Measurements from ENCODE around the gene ASCL5. TPM values are rescaled to one million over a fixed set of nuclear protein-coding genes. Genes with fewer than 3 reads are reported as not detected.

Gene ASCL5
- total RNA-seq, 1 donor from 2014 or later: not detected

GRCh38 chr1:201069636-201070035, 57.3 kb downstream of the ASCL5 start:
- intact Hi-C loops (cut with DNase I): no loop called here

GRCh38 chr1:201068976-201069375, 58.0 kb downstream of the ASCL5 start:
- H3K27ac ChIP-seq: no peak overlapping the region
- no peaks in the 10 kb centered on the region for H3K27me3 ChIP-seq
- TF ChIP-seq CTCF (IDR thresholded peaks at IDR 0.05) (no peak), POLR2A (IDR thresholded peaks at IDR 0.05) (no peak), POLR2AphosphoS5 (IDR thresholded peaks at IDR 0.05; ENCODE audit: insufficient read depth in 1 of 2, low read depth in 1 of 2) (no peak)
- no peak for DNase-seq (ENCODE audit: extremely low spot score in 2 of 2)
- H3K9me3 ChIP-seq: no peaks in the 10 kb centered on the region
- no peaks in the 10 kb centered on the region for H3K36me3 ChIP-seq
- intact Hi-C loops (cut with DNase I): no loop called here
- H3K4me3 ChIP-seq: no peak overlapping the region
- no peaks in the 10 kb centered on the region for H3K4me1 ChIP-seq

More at GRCh38 chr1:201069636-201070035, 57.3 kb downstream of the ASCL5 start:
- TF ChIP-seq POLR2AphosphoS5 (IDR thresholded peaks at IDR 0.05; ENCODE audit: insufficient read depth in 1 of 2, low read depth in 1 of 2): no peak
- no peak for TF ChIP-seq POLR2A (IDR thresholded peaks at IDR 0.05)
- no peak for TF ChIP-seq CTCF (IDR thresholded peaks at IDR 0.05)
- no peak overlapping the region for H3K27ac ChIP-seq
- no peak overlapping the region for H3K4me3 ChIP-seq
- no peaks in the 10 kb centered on the region for H3K9me3 ChIP-seq
- H3K27me3 ChIP-seq: no peaks in the 10 kb centered on the region
- H3K4me1 ChIP-seq: no peaks in the 10 kb centered on the region
- DNase-seq (ENCODE audit: extremely low spot score in 2 of 2): no peak
- H3K36me3 ChIP-seq: no peaks in the 10 kb centered on the region

- intact Hi-C loops (cut with DNase I): no loop called here
- TF ChIP-seq POLR2A (IDR thresholded peaks at IDR 0.05) (no peak), CTCF (IDR thresholded peaks at IDR 0.05) (no peak), POLR2AphosphoS5 (IDR thresholded peaks at IDR 0.05; ENCODE audit: insufficient read depth in 1 of 2, low read depth in 1 of 2) (no peak)
- no peaks in the 10 kb centered on the region for H3K4me1 ChIP-seq
These were observed 60.0 kb downstream of the ASCL5 start for GRCh38 chr1:201066986-201067385.

GRCh38 chr1:201065686-201066085, 61.3 kb downstream of the ASCL5 start:
- intact Hi-C loops (cut with DNase I): no loop called here
- H3K27me3 ChIP-seq: no peaks in the 10 kb centered on the region
- H3K27ac ChIP-seq: no peak overlapping the region
- no peaks in the 10 kb centered on the region for H3K4me1 ChIP-seq
- no peaks in the 10 kb centered on the region for H3K36me3 ChIP-seq
- H3K4me3 ChIP-seq: no peak overlapping the region
- TF ChIP-seq CTCF (IDR thresholded peaks at IDR 0.05) (no peak), POLR2AphosphoS5 (IDR thresholded peaks at IDR 0.05; ENCODE audit: insufficient read depth in 1 of 2, low read depth in 1 of 2) (no peak), POLR2A (IDR thresholded peaks at IDR 0.05) (no peak)
- no peak for DNase-seq (ENCODE audit: extremely low spot score in 2 of 2)
- H3K9me3 ChIP-seq: no peaks in the 10 kb centered on the region

More at GRCh38 chr1:201066986-201067385, 60.0 kb downstream of the ASCL5 start:
- no peaks in the 10 kb centered on the region for H3K27me3 ChIP-seq
- no peaks in the 10 kb centered on the region for H3K36me3 ChIP-seq
- H3K9me3 ChIP-seq: no peaks in the 10 kb centered on the region
- no peak for DNase-seq (ENCODE audit: extremely low spot score in 2 of 2)
- H3K27ac ChIP-seq: no peak overlapping the region
- no peak overlapping the region for H3K4me3 ChIP-seq

GRCh38 chr1:201064806-201065205, 62.2 kb downstream of the ASCL5 start:
- Histone ChIP-seq H3K9me3 (no peaks in the 10 kb centered on the region), H3K36me3 (no peaks in the 10 kb centered on the region), H3K27ac (no peak overlapping the region), H3K4me1 (no peaks in the 10 kb centered on the region), H3K27me3 (no peaks in the 10 kb centered on the region), H3K4me3 (no peak overlapping the region)
- TF ChIP-seq POLR2A (IDR thresholded peaks at IDR 0.05) (no peak), CTCF (IDR thresholded peaks at IDR 0.05) (no peak), POLR2AphosphoS5 (IDR thresholded peaks at IDR 0.05; ENCODE audit: insufficient read depth in 1 of 2, low read depth in 1 of 2) (no peak)
- intact Hi-C loops (cut with DNase I): no loop called here
- no peak for DNase-seq (ENCODE audit: extremely low spot score in 2 of 2)

Other genes with a start within 250 kb of the ASCL5 start
- 42.2 TPM for gene INAVA, start 232.3 kb downstream of the ASCL5 start, total RNA-seq
- gene KIF21B, start 103.5 kb downstream of the ASCL5 start, total RNA-seq: 4.7 TPM
- gene CACNA1S, start 14.8 kb downstream of the ASCL5 start, total RNA-seq: not detected
- gene TMEM9, start 27.3 kb upstream of the ASCL5 start, total RNA-seq: 58.7 TPM
- gene IGFN1, start 63.6 kb upstream of the ASCL5 start, total RNA-seq: not detected
- gene PKP1, start 156.3 kb upstream of the ASCL5 start, total RNA-seq: 409 TPM

All from vagina (tissue), 2 donors.